Prostate gland (tissue), 1 donor: ENCODE results near the gene ZNF470.

Experiments
- POLR2A ChIP-seq: fragments of 450-650 bp; IDR thresholded peaks from one replicate; pipeline ENCODE4 v1.6.1; 2016; ENCODE audit warnings: antibody characterized with exemption, mild to moderate bottlenecking
- POLR2AphosphoS5 ChIP-seq: sonication (generic); formaldehyde crosslinking; IDR thresholded peaks from one replicate; pipeline ENCODE4 v1.6.1; 2017; ENCODE audit warnings: antibody characterized with exemption

- TF ChIP-seq POLR2AphosphoS5 (peak; percentile 55), POLR2A (no peak)
Measured at GRCh38 chr19:56637976-56638555, 70.8 kb downstream of the ZNF470 start.
